Fibroblast of pulmonary artery (primary cell): Measurements from ENCODE around the gene NME1.

Experiments
- DNase-seq: peaks from one replicate; pipeline ENCODE4 v3.0.0-alpha.2; 2010; ENCODE audit warnings: low read depth
- H3K4me3 ChIP-seq: replicated peaks from 2 replicates; pipeline ENCODE4 v1.5.1; 2011; ENCODE audit warnings: low read depth, mild to moderate bottlenecking, control low read depth, low read length, moderate library complexity
- TF ChIP-seq, protein P1 (sequence below): IDR thresholded peaks from 2 replicates; pipeline ENCODE4 v1.5.1; 2011; ENCODE audit warnings: mild to moderate bottlenecking, control low read depth, low read length, inconsistent platforms; ENCODE audit errors: missing control alignments

The NME1 gene

DNA sequence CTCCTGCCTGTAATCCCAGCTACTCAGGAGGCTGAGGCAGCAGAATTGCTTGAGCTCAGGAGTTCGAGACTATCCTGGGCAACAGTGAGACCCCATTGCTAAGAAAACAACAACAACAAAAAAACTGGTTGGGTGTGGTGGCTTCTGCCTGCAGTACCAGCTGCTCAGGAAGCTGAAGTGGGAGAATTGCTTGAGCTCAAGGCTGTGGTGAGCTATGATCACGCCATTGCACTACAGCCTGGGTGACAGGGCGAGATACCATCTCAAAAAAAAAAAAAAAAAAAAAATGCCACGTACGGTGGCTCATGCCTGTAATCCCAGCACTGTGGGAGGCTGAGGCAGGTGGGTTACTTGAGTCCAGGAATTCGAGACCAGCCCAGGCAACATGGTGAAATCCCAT, 46.9 kb downstream of the NME1 start:
- H3K4me3 ChIP-seq = no peak overlapping the region
- TF ChIP-seq, protein P1, sequence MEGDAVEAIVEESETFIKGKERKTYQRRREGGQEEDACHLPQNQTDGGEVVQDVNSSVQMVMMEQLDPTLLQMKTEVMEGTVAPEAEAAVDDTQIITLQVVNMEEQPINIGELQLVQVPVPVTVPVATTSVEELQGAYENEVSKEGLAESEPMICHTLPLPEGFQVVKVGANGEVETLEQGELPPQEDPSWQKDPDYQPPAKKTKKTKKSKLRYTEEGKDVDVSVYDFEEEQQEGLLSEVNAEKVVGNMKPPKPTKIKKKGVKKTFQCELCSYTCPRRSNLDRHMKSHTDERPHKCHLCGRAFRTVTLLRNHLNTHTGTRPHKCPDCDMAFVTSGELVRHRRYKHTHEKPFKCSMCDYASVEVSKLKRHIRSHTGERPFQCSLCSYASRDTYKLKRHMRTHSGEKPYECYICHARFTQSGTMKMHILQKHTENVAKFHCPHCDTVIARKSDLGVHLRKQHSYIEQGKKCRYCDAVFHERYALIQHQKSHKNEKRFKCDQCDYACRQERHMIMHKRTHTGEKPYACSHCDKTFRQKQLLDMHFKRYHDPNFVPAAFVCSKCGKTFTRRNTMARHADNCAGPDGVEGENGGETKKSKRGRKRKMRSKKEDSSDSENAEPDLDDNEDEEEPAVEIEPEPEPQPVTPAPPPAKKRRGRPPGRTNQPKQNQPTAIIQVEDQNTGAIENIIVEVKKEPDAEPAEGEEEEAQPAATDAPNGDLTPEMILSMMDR = no peak
- no peak for DNase-seq

DNA sequence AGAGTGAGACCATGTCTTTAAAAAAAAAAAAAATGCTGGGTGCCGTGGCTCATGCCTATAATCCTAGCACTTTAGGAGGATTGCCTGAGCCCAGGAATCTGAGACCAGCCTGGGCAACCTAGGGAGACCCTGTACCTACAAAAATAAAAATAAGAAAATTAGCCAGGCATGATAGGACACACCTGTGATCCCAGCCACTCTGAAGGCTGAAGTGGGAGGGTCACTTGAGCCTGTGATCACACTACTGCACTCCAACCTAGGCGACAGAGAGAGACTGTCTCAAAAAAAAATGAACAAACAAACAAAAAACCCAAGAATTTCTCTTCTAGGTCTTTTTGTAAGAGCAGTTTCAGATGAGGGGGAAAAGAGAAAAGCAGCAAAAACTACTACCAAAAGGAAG, 47.5 kb downstream of the NME1 start:
- TF ChIP-seq, protein P1 = no peak
- no peak overlapping the region for H3K4me3 ChIP-seq
- no peak for DNase-seq

DNA sequence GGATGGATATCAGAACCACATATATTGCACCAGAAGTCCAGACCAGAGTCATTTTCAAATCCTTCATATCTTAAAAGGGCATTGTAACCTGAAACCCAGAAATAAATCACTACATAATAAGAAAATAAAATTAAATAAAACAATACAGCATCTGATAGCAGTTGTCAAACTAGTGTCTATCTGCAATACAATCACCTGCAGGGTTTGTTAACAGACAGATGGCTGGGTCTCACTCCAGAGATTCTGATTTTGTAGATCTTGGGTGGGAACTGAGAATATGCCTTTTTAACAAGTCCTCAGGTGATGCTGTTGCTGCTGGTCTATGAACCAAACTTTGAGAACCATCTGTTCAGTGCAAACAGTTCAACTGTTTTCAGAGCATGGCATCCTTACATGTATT, 50.5 kb downstream of the NME1 start:
- H3K4me3 ChIP-seq = no peak overlapping the region
- DNase-seq = no peak
- TF ChIP-seq, protein P1 = no peak
